GM18511 (cell line): Measurements from ENCODE around the gene ZNF267.
"Not testable (repeated sequence)": the region's sequence is repeated elsewhere in the genome, so short reads cannot be mapped to it uniquely, and the experiment has no call there.

ENCODE experiments used
- ATAC-seq: cut with Tn5 transposase; IDR thresholded peaks from one replicate; pipeline ENCODE4 v1.9.1; 2021; ENCODE audit warnings: mild to moderate bottlenecking, moderate library complexity; ENCODE audit not compliant: unreplicated experiment

Gene ZNF267

DNA sequence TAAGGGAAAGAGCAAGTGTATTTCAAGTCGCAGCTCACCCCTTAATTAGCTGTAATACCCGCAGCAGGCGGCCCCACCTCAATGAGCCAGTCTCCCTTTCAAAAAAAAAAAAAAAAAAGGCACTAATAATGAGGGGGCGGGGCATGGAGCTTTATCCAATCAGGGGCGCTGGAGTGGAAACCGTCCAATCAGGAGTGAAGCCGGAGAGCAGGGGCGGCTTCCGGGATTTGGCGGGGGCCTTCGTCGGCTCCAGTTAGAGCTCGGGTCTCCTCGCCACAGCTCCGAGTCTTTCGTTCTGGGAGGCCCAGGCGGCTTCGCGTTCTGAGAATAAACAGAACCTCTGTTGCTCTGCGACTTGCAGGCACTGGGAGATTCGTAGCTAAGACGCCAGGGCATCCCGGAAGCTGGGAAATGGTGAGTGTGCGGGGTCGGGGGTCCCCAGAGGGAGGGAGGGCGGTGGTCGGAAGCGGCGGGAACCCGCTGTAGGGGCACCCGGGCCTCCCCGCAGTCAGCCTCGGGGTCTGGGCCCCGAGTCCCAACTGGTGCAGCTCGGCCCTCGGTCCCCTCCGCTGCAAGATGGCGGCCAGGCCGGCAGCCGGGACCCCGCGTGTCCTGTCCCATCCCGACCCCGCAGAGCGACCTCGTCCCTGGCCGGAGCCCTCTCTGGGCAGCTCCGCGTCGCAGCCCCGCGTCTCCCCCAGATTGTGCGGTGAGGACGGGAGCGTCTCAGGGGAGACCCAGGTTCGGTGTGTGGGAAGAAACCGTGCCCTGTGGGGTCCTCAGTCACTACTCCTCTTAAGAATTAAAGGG, at the start of gene ZNF267:
ZNF267 (plus strand) TSS at position 252 of the 810 bp plus-strand sequence; CDS start at position 412, 160 bp downstream.
- peak; percentile 60 for ATAC-seq

DNA sequence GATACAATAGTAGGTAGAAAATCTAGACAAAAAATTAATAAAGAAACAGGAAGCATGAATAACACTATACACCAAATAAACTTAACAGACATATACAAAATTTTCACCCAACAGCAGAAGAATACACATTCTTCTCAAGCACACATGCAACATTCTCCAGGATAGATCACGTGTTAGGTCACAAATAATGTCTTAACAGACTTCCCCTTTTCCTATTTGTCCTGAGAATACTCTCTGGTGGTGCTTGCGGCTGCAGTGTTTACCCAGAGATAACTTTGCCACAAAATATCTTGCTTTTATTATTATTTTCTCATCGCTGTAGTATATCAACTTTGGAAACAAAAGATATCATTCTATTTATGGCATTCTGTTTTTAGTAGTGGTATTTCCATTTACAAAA, 40.6 kb upstream of the ZNF267 start:
- no peak for ATAC-seq

DNA sequence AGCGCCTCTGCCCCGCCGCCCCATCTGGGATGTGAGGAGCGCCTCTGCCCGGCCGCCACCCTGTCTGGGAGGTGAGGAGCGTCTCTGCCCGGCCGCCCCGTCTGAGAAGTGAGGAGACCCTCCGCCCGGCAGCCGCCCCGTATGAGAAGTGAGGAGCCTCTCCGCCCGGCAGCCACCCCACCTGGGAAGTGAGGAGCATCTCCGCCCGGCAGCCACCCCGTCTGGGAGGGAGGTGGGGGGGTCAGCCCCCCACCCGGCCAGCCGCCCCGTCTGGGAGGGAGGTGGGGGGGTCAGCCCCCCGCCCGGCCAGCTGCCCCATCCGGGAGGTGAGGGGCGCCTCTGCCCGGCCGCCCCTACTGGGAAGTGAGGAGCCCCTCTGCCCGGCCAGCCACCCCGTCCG, 37.2 kb upstream of the ZNF267 start:
- not testable (repeated sequence) for ATAC-seq

DNA sequence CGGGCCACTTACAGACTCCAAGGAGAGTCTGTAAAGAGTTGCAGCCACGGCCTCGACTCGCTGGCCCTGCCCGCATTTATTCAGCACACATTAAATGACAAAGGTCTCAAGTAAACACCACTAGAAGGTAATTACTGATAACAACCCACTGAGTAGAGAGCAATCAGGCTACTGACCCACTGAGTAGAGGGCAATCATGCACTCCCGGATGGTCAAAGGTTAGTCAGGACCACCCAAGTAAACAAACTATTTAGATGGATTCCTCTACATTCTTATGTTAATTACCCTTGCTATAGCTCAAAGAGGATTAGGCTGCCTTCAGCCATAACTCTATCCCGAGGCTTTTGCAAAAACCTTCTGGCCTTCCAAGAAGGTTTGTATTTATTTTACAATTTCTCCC, 30.7 kb upstream of the ZNF267 start:
- no peak for ATAC-seq

DNA sequence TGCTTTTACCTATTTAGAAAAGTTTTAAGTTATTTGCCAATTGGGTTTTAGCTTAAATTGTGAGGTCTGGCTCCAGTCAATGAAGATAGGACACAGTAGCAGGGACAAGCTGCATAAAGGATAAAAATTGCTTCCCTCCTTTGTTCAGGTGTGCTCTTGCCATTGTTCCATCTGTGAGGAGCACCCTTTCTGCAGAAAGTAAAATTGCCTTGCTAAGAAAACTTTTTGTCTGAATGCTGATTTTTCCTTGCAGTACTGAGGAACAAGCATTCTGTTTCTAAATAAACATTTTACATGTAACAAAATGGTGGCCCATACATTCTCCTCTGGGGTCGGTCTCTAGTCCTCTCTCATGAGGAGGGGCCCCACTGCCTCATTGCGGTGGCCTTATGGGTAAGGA, 25.0 kb upstream of the ZNF267 start:
- ATAC-seq = not testable (repeated sequence)

DNA sequence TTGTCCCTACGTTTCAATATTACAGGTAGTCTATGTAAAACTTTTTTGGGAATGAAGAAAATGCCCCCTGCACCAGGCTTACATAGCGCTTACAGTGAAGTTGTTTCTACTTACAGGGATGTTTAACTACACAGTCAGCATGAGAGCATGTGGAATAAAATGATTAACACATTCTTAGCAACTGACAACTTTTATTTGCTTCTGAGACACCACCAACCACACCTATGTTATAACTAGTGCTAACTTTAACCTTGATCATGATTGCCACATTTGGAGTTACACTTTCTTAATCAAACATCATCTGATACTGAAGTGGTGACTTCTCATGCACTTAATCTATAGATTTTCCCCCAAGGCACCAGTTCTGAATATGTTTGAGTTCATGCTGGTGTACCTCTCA, 20.3 kb upstream of the ZNF267 start:
- ATAC-seq = no peak

DNA sequence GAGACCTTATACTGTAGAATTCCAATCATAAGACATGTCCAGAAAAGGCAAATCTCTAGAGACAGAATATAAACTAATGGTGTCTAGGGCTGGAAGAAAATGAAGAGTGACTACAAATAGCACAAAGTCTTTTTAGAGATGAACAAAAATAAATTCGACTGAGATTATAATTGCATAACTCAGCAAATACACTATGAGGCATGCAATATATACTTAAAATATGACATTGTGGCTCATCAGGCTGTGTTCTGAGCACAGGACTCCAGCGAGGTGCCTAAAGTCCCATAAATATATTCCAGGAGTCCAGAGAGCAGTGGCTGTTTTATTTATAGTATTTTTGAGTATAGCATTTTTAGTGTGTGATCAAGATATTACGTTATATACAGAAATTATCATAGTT, 13.1 kb upstream of the ZNF267 start:
- ATAC-seq = no peak

DNA sequence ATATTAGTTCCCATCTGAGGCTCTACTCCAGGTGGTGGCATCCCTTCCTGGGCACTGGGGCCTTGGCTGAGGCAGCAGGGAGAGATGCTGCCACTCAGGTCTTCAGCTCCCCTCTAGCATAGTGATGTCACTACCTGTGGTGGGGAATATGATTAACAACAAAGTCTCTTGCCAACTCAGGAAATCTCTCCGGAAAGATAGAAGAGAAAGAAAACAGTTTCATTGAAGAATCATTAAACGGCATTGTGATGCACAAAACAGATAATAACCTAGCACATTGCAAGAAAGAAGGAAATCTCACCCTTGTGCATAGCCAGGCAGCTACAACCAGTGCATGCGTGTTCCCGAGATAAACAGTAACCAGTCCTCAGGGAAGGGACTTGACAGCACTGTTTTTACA, 12.2 kb upstream of the ZNF267 start:
- no peak for ATAC-seq

DNA sequence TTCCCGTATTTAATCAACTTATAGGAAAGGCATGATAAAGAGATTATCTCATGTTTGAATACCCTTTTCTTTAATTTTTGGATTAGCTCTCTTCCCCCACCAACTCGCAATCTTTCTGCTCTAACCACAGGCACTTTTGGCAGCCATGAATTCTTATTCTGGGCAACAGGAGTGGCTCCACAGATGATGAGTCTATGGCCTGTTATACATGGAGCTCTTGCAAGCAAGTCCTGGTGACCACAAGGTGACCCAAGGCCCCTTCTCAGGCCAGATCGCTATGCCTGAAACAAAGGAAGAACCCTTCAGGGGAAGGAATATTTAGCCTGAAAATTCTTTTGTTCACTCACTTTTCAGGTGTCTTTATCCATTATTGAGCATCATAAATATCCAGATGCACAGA, 10.8 kb upstream of the ZNF267 start:
- ATAC-seq = no peak

DNA sequence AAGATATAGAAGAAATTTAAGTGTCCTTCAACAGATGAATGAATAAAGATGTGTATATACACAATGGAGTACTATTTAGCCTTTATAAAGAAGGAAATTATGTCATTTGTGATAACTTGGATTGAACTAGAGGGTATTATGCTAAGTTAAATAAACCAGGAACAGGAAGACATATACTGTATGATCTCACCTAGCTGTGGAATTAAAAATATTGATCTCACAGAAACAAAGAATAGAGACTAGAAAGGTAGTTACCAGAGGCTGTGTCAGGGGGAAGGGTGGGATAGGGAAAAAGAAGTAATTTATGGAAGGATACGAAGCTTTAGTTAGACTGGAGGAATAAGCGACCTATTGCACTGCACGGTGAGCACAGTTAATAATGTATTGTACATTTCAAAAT, 5.4 kb upstream of the ZNF267 start:
- no peak for ATAC-seq

DNA sequence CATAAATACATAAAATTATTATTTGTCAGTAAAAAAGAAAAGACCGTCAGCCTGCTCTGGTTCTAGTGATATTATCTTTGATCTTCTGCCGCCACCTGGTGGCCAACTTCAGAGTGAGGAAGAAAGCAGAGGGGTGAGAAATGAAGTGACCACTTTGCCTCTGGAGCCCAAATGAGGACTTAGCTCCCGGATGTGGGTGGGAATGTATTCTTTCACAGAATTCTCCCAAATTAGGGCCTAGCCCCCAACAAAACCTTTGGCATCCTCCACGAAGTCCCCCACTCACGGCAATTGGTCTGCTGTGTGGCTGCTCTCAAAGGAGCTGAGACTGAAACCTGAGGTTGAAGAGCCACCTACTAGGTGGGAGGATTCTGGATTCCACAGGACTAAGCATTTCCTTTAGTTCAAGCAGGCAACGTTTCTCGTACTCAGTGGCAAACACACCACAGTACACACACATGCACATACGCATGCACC, 4.9 kb upstream of the ZNF267 start:
- ATAC-seq = peak; percentile 50

DNA sequence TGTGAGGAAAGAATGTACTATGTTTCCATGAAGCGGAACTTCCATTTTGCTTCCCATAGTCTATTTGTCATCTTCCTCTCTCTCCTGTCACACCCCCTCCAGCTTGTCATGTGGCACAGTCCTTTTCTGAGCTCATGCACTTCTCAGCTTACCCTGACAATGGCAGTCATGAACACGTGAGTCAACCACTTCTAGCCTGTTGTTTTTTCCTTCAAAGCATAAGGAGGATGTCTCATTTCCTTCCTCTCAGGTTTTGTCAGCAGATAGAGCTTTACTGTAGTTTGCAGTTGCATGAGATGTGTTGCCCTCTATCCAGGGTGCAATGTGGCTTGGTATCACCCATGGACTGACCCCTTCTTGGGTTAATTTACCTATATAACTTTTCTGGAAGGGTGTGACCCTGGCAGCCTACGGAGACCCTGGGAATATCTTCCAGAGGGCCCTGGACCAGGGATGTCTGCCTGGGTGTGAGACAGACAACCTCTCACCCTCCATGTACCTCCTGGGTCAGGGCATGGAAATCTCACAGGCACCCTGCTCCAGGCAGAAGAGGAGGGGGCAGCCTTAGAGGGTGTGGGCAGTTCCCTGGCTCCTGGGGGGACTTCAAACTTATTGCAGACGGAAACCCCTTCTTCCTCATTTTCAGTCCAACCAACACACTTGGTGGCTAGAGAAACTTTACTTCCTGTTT, 4.0 kb upstream of the ZNF267 start:
- ATAC-seq = peak; percentile 35

DNA sequence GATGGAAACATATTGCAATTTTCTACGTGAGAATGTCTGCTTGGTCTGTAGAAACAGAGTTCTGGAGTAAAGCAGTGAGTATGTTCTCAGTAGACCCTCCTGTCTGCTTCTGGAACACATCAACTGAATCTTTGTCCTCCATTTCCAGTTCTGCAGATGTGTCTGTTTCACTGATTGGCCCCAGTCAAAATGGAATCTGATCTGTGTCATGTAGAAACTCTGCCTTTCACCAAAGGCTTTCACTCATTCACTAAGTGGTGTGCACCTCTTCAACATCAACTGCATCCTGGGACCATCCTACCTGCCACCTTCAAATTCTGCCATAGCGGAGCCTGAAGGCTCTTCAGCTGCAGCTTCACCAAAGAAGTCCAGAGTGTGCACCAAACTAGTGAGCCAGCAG, 2.8 kb upstream of the ZNF267 start:
- ATAC-seq = no peak

DNA sequence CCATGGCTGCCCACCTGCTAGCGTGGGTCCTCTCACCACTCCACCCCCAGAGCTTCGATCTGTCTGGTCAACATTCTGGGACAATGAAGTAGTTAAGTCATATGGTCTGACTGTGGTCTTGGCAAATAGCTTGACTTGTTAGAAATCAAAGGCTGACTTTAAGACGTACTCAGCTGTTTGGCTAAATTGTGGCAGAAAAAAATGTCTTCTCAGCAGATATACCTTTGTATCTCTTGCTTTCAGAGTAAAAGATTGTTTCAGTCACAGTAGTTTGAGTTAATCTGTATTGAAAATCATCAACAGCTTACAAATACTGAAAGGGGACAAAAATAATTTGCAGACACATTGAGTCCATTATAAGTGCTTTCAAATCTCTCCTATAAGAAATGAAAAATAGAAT, 2.1 kb upstream of the ZNF267 start:
- ATAC-seq = no peak

DNA sequence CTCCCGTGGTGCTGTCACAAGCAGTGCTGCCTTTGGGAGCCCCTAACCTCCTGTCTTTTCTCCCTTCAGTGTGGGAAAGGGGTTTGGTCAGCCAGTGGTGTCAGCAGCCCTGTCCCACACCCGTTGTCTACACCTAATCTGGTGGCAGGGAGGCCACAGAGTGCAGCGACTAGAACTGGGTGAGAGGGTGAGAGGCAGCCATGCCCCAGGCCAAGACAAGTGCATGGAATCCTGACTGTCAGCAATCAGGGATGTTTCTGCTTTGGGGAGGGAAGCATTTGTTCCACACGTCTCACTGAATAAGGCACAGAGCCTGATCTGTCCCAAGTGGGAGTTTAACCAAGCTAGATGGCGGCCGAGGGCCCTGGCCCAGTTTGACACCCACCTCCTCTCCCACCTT, 1.4 kb upstream of the ZNF267 start:
- no peak for ATAC-seq

DNA sequence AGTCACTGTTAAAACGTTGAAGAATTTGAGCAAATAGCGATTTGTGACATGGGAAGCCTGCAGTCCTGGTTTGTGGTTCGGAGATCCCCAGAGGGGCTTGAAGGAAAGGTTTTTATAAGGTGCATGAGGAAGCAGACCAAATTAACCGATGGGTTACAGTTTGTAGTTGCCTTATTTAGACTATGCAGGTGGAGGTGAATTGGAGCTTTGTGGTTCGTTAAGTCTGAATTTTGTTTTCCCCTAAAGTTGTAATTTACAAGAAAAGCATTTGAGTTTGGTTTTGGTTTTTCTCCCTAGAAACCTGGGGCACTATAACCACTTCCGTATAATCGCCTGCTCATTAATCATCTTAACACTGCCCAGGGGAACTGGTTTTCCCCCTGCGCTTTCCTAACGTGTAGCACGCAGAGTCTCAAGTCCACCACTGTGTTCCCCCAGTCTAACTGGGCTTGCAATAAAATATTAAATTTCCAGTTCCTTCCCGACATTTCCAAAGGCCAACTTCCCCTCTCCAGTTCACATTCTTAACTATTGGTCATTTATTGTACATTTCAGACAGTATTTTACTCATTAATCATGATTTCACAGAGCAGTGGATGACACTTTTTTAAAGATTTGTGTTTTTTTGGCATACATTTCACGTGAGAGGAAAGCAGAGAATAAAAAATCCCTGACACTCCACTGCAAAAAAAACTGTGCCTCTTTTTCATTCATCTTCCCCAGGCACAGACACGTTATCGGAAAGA, 932 bp downstream of the ZNF267 start:
- ATAC-seq = peak; percentile 37

DNA sequence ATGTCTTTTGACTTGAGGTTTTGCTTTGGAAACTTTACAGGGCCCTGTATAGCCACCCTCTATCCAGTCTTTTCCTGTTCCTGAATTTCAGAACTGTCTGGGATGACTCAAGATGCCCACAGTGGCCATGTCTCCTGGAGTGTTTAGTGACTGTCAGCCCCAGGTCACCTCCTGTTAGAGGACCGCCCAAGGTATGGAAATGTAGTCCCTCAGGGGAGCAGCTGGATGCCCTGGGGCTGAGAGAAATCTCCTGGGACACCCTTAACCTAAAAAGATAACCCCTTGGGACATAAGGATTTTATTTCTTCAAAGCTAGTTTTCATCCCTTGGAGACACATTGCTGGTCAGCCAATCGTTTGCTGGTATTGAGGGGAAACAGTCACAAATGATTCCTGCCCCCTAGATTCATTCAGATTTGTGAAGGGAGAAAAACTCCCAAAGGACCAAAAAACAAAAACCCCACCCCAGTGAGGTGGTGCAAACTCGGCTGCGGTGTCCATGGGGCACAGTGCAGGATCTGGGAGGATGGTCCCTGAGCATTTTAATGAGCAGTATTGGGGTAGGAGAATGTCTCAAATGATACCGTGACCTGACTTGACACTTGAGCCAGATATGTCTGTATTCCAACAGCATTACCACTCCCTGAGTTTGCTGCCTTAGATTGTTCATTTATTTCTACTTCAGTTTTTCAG, 1.7 kb downstream of the ZNF267 start:
- ATAC-seq = no peak

DNA sequence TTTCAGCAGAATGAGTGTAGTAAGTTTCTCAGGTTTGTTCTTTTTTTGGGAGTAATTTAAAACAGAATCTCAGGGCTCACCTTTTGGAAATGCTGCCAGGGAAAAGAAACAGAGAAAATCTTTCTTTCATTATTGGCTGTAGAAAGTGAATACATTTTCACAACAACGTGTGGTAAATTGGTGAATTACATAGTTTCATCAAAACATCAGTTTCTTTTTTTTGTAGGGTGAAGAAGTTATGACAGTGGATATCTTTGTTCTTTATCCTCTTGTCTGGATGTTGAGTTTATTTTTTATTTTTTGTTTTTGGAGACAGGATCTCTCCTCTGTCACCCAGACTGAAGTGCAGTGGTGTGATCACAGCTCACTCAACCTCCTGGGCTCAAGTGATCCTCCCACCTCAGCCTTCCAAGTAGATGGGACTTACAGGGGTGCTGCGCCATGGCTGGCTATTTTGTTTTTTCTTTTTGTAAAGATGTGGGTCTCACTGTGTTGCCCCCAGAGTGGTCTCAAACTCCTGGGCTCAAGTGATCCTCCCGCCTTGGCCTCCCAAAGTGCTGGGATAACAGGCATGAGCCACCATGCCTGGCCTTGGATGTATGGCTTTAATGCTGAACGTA, 2.4 kb downstream of the ZNF267 start:
- no peak for ATAC-seq

DNA sequence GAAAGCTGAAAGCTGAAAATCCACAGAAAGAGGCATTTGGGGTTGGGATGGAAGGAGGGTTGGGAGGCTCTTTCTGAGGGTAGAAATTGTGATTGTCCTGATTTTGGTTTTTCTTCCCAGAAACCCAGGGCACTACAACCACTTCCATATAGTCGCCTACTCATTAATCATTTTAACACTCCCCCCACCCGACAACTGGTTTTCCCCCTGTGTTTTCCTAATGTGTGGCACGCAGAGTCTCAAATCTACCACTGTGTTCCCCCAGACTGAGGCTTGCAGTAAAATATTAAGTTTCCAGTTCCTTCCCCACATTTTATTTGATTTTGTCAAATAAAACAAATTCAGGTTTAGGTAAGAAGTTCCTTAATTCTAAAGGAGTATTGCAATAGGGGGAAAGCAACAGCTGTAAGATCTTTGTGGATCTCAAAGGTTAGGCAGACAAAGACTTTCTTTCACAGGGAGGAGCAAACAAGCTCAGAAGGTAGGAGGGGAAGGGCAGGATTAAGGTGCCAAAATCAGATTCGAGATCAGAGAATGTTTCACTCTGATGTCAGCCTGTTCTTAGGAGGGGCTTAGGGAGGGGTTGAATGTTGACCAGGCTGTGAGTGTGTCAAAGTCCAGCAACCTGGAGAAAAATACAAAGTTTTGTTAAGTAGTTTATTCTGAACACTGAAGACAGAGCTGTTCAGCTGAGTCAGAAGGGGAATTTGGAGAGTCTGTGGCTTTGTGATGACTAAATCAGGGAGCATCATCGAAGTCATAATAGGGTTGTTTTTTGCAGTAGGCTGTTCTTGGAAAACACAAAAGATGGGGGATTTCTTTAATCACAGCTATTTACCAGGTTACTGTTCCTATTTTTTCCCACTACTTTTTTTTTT, 3.6 kb downstream of the ZNF267 start:
- ATAC-seq = peak; percentile 62
